Measurements from ENCODE around the gene DNASE1. TPM values are rescaled to one million over a fixed set of nuclear protein-coding genes. Genes with fewer than 3 reads are reported as not detected.

DNASE1 gene
- polyA plus RNA-seq, 1 donor from 2014 or later, result 47.8 TPM

DNA sequence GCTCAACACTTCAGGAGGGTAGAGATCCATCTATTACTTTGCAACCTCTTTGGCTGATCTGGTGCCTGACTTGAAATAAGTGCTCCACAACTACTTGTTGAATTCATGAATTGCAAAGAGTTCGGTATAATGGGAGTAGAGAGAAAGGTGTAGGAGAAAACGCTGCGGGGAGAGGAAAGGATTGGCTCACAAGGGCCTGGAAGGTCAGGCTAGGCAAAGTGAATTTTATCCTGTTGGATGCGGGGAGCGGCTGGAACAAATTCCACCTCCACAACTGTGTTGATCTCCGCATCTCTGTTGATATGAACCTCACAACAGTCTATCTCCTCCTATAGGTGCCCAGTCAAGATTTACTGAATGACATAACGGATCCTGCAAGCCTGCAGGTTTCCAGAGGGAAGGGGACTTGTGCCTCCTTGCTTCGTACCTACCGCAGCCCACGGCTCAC is 43.8 kb upstream of the DNASE1 start:
- Histone ChIP-seq H2AFZ (ENCODE audit: low read depth, low read length) (peak overlapping the region; percentile 67), H3K4me2 (ENCODE audit: low read length) (peak overlapping the region; percentile 95), H3K36me3 (ENCODE audit: insufficient read depth, low read length) (peaks cover 5% of the 10 kb centered on the region), H3F3A (ENCODE audit: insufficient read depth, low read length, poor library complexity, severe bottlenecking) (no peaks in the 10 kb centered on the region), H3K9ac (ENCODE audit: low read length) (peak overlapping the region; percentile 93), H3K79me2 (replicated peaks; ENCODE audit: insufficient read depth, low read length) (peaks cover 25% of the 10 kb centered on the region), H4K20me1 (ENCODE audit: insufficient read depth) (no peaks in the 10 kb centered on the region), H3K9me3 (ENCODE audit: low read length) (no peaks in the 10 kb centered on the region), H3K9me2 (ENCODE audit: insufficient read depth, low read length) (no peaks in the 10 kb centered on the region), H3K4me3 (ENCODE audit: low read length) (peak overlapping the region; percentile 97), H3K27me3 (ENCODE audit: insufficient read depth, low read depth, low read length) (no peaks in the 10 kb centered on the region), H3K27ac (ENCODE audit: low read length) (peak overlapping the region; percentile 87)
- TF ChIP-seq, protein P1, sequence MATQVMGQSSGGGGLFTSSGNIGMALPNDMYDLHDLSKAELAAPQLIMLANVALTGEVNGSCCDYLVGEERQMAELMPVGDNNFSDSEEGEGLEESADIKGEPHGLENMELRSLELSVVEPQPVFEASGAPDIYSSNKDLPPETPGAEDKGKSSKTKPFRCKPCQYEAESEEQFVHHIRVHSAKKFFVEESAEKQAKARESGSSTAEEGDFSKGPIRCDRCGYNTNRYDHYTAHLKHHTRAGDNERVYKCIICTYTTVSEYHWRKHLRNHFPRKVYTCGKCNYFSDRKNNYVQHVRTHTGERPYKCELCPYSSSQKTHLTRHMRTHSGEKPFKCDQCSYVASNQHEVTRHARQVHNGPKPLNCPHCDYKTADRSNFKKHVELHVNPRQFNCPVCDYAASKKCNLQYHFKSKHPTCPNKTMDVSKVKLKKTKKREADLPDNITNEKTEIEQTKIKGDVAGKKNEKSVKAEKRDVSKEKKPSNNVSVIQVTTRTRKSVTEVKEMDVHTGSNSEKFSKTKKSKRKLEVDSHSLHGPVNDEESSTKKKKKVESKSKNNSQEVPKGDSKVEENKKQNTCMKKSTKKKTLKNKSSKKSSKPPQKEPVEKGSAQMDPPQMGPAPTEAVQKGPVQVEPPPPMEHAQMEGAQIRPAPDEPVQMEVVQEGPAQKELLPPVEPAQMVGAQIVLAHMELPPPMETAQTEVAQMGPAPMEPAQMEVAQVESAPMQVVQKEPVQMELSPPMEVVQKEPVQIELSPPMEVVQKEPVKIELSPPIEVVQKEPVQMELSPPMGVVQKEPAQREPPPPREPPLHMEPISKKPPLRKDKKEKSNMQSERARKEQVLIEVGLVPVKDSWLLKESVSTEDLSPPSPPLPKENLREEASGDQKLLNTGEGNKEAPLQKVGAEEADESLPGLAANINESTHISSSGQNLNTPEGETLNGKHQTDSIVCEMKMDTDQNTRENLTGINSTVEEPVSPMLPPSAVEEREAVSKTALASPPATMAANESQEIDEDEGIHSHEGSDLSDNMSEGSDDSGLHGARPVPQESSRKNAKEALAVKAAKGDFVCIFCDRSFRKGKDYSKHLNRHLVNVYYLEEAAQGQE (IDR thresholded peaks at IDR 0.05; ENCODE audit: borderline replicate concordance), result no peak

- peak within 1 kb of the TSS; percentile 70 for H2AFZ ChIP-seq (ENCODE audit: low read depth, low read length)
- no peaks in the 10 kb centered on the region for H3K9me2 ChIP-seq (ENCODE audit: insufficient read depth, low read length)
- H3F3A ChIP-seq (ENCODE audit: insufficient read depth, low read length, poor library complexity, severe bottlenecking), result no peaks in the 10 kb centered on the region
- peak within 1 kb of the TSS; percentile 95 for H3K4me2 ChIP-seq (ENCODE audit: low read length)
- TF ChIP-seq, protein P1 (IDR thresholded peaks at IDR 0.05; ENCODE audit: borderline replicate concordance), result peak; percentile 63
- TF ChIP-seq SMC3 (conservative IDR thresholded peaks at IDR 0.05; ENCODE audit: poor library complexity) (peak; percentile 6), MXI1 (conservative IDR thresholded peaks at IDR 0.05; ENCODE audit: poor library complexity, severe bottlenecking) (peak; percentile 71), RAD21 (conservative IDR thresholded peaks at IDR 0.05) (no peak), TAF1 (IDR thresholded peaks at IDR 0.05; ENCODE audit: low read depth) (no peak), POLR2AphosphoS5 (IDR thresholded peaks at IDR 0.05) (peak; percentile 89), EP300 (conservative IDR thresholded peaks at IDR 0.05; ENCODE audit: poor library complexity, severe bottlenecking) (peak; percentile 31), EZH2 (IDR thresholded peaks at IDR 0.05; ENCODE audit: borderline replicate concordance, insufficient read depth, low read length, poor library complexity, severe bottlenecking) (no peak)
- TF ChIP-seq, protein P2, sequence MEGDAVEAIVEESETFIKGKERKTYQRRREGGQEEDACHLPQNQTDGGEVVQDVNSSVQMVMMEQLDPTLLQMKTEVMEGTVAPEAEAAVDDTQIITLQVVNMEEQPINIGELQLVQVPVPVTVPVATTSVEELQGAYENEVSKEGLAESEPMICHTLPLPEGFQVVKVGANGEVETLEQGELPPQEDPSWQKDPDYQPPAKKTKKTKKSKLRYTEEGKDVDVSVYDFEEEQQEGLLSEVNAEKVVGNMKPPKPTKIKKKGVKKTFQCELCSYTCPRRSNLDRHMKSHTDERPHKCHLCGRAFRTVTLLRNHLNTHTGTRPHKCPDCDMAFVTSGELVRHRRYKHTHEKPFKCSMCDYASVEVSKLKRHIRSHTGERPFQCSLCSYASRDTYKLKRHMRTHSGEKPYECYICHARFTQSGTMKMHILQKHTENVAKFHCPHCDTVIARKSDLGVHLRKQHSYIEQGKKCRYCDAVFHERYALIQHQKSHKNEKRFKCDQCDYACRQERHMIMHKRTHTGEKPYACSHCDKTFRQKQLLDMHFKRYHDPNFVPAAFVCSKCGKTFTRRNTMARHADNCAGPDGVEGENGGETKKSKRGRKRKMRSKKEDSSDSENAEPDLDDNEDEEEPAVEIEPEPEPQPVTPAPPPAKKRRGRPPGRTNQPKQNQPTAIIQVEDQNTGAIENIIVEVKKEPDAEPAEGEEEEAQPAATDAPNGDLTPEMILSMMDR (IDR thresholded peaks at IDR 0.05; ENCODE audit: poor library complexity, severe bottlenecking), result peak; percentile 28
- no peaks in the 10 kb centered on the region for H3K9me3 ChIP-seq (ENCODE audit: low read length)
- H4K20me1 ChIP-seq (ENCODE audit: insufficient read depth), result no peaks in the 10 kb centered on the region
- no peaks in the 10 kb centered on the region for H3K27me3 ChIP-seq (ENCODE audit: insufficient read depth, low read depth, low read length)
- H3K79me2 ChIP-seq (replicated peaks; ENCODE audit: insufficient read depth, low read length), result peaks cover 28% of the 10 kb centered on the region
- H3K4me3 ChIP-seq (ENCODE audit: low read length), result peak within 1 kb of the TSS; percentile 97
- H3K9ac ChIP-seq (ENCODE audit: low read length), result peak within 1 kb of the TSS; percentile 93
- peak within 1 kb of the TSS; percentile 87 for H3K27ac ChIP-seq (ENCODE audit: low read length)
- peaks cover 5% of the 10 kb centered on the region for H3K36me3 ChIP-seq (ENCODE audit: insufficient read depth, low read length)
Observed at GRCh38 chr16:3611146-3611975, 43.1 kb upstream of the DNASE1 start, which contains the start of gene SLX4. Gene SLX4, minus strand, starts transcription at chr16:3611606. Its CDS starts 2,642 bp downstream, at chr16:3608964.

Data from neural cell (in vitro differentiated cells).